GM19238 (cell line): Measurements from ENCODE around the gene WWOX.

ENCODE experiments used
- DNase-seq: peaks from one replicate; pipeline ENCODE4 v3.0.0; 2011; ENCODE audit warnings: low spot score; ENCODE audit not compliant: insufficient read length

The WWOX gene

GRCh38 chr16:78821335-78821734 lies 721.9 kb downstream of the WWOX start:
- DNase-seq: no peak

DNA sequence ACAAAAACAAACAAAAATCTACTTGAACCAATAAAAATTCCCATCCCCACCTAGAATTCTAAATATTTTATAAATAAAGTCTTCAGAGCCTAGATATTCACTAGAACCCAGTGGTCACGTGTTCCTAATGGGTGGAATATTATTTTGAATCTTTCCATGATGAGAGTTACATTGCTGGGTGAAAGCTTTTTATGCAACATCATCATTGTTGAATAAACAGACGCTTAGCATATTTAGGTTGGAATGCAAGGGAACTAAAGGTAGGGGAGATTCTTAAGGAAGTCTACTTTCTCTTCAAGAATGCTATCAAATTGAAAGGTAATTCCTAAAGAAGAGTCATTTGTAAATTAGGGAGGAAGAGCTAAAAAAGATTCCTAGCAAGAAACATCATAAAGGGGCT lies 723.1 kb downstream of the WWOX start:
- no peak for DNase-seq

GRCh38 chr16:78823027-78823426 lies 723.6 kb downstream of the WWOX start:
- DNase-seq: no peak

DNA sequence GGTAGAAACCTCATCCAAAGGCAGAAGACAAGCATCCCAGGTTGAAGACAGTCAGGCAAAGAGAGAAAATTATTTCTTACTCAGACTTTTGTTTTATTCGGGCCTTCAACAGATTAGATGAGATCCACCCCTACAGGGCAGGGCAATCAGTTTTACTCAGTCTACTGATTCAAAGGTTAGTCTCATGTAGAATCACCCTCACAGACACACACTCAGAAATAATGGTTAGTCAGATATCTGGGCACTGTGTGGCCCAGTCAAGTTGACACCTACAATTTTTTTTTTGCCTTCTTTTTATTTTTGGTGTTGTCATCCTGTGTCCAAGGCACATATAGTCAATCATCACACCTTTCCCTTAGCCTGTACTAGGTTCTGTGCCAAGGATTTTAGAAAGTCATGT lies 729.8 kb downstream of the WWOX start:
- DNase-seq: no peak

GRCh38 chr16:78830599-78830998 lies 731.1 kb downstream of the WWOX start:
- DNase-seq: no peak

DNA sequence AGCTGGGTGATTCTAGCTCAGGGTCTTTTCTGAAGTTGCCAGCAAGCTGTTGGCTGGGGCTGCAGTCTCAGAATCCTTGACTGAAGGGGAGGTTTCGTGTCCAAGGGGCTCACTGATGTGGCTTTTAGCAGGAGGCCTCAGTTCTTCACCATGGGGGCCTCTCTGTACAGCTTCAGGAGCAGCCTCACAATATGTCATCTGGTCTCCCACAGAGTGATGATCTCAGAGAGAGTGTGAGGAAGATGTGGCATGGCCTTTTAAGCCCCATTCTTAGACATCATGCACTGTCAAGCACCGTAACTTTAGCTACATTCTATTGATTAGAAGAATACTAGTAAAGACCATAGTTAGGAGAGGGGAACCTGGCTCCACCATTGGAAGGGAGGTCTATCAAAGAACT lies 732.6 kb downstream of the WWOX start:
- DNase-seq: no peak

DNA sequence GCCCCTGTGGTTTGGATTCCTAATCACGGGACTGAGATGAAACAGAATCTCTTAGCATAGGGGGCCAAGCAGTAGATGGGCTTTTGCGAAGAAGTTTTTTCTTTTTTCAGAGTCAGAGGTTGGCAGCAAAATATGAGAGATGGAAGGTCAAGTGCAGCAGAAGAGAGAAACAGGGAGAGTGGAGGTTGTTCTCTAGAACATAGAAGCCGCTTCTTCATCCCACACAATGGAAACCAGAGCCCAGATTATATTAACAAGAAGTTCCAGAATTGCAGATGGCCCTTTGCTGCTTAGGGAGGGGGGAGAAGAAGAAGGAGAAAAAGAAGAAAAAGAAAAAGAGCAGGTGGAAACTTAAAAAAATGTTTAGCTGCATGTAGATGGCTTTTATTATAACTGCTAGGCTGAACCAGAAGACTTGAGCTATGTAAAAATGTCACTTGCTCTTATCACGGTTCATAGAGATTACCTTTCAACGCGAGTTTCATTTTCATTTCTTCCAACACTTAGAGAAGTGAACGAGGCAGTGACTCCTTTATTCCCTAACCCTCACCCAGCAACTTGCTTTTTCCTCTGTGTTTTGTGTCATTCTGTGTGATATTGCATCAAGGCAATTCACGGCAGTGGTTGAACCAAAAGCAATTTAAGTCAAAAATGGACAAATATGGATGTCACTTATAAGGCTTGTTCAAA lies 737.5 kb downstream of the WWOX start:
- DNase-seq: no peak

- no peak for DNase-seq
These were observed 738.3 kb downstream of the WWOX start for GRCh38 chr16:78837706-78838105.

- DNase-seq: no peak
These were observed 738.8 kb downstream of the WWOX start for GRCh38 chr16:78838276-78838675.

DNA sequence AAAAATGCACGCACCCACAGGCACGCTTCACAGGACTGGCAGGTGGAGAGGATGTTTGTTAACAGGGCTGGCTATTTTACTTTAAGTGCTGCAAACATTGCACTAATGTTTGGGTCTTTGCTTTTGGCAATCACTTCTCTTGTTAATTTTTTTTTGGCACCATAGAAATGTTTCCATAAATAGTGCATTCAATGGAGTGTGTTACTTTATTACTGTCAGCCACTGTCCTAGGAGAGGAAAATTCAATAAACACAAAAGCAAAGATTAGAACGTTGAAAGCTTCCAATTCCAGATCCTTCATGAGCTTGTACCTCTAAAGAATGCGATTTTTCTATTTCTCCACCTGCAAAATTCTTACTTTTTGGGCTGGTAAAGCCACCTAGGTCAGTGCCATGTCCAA lies 743.5 kb downstream of the WWOX start:
- DNase-seq: no peak

DNA sequence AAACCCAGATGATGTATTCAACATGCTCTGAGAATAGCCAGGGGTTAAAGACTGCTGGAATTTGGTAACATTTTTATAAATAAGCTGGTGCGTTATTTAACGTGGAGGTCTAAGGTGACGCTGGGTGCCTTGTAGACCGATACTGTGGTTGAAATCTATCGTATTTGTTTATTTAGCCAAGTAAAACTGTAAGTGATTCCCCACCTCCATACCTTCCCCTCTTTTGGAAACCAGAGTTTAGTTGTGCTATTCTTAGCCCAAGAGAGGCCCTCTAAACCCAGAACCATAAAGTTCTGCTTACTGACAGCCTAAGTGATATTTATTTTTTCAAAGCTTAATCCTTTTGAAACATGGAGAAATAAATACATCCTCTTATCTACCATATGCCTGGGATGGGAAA lies 744.5 kb downstream of the WWOX start:
- DNase-seq: no peak

GRCh38 chr16:78844682-78845081 lies 745.2 kb downstream of the WWOX start:
- DNase-seq: no peak

GRCh38 chr16:78851266-78851665 lies 751.8 kb downstream of the WWOX start:
- DNase-seq: no peak

DNA sequence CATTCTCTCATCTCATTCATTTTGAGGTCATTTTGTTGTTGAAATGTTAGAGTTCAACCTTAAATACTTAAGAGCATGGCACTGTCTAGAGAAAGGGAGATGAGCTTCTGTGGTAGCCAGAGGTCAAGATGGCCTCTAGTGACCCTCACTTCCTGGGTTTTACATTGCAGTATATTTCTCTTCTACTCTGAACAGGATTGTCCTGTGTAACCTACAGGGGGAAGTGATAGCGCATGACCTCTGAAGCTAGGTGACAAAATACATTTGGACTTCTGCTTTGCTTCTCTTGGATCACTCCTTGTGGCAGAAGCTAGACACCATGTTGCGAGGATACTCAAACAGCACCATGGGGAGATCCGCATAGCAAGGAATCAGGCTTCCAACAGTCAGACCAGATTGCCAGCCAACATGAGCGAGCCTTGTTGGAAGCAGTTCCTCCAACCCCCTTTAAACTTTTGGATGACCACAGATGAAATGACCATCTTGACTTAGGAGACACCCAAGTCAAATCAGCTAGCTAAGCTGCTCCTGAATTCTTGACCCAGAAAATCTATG lies 752.7 kb downstream of the WWOX start:
- DNase-seq: no peak

GRCh38 chr16:78862022-78862421 lies 762.6 kb downstream of the WWOX start:
- DNase-seq: no peak

DNA sequence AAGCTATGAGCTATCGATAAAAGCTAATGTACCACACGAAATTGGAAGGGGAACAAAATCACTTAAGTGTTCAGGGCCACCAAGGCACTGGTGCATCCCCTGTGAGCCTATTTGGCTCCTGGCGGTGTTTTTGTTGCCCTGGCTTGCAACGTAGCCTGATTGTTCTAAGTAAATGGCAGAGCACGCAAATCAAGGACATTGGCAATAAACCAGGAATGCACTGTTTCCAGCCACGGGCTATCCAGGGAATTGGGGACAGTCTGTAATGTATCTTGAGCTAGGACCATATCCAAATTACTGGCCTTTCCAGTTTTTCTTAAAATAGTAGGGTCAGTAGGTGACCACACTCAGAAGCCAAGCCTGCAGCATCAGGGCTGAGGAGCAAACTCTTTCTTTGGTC lies 767.1 kb downstream of the WWOX start:
- DNase-seq: no peak

GRCh38 chr16:78869492-78869891 lies 770.0 kb downstream of the WWOX start:
- DNase-seq: no peak

- no peak for DNase-seq
These were observed 771.8 kb downstream of the WWOX start for GRCh38 chr16:78871241-78871640.

DNA sequence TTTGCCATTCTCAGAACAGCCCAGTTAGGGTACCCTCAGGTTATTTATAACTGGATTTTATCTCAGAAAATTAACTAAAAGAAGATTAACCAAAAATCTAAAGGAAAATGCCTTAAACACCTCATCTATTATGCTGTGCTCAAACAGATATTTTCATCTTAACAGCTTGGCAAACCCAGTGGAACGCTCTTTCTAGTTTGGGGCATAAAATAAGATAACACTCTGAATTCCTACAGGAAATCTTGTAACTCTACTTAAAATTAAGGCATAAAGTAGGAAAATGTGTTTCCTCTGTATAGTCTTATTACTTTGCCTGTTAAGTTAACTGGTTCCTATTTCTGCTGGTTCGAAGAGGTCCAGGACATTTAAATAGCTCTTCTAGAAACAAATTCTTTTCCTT lies 777.2 kb downstream of the WWOX start:
- no peak for DNase-seq

- DNase-seq: no peak
These were observed 777.7 kb downstream of the WWOX start for GRCh38 chr16:78877114-78877655.

DNA sequence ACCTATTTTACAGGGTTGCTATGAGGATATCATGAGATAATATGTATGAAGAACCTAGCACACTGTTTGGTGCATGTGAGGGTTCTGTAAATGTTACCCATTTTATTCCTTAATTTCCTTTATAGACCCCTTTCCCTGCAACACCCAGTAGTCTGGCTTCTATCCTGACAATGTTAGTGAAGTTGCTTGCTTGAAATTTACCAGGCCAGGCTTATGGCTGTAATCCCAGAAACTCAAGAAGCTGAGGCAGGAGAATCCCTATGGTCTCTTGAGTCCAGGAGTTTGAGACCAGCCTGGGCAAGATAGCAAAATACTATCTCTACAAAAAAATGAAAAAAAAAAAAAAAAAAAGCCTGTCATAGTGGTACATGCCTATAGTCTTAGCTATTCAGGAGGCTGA lies 779.1 kb downstream of the WWOX start:
- no peak for DNase-seq

DNA sequence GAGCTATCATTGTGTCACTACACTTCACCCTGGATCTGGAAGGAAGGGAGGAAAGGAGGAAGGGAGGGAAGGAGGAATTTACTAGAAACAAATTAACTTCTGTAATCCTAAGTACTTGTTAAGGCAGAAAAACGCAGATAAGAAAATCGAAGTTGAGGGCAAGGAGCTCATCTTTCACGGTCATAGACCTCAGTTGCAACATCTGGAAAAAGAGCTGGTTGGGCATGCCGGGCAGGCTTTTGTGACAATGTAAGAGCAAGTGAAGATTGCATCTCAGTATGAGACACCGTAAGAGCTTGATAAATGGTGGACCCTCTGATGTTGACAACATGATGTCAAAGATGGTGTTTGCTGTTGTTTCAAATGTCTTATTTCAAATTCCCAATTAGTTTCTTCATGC lies 779.6 kb downstream of the WWOX start:
- DNase-seq: no peak

- DNase-seq: no peak
These were observed 782.7 kb downstream of the WWOX start for GRCh38 chr16:78882150-78882549.
